ENCODE data around the gene CEACAM1. TPM values are rescaled to one million over a fixed set of nuclear protein-coding genes. Genes with fewer than 3 reads are reported as not detected.
"Not testable (repeated sequence)": the region's sequence is repeated elsewhere in the genome, so short reads cannot be mapped to it uniquely, and the experiment has no call there.

Gene CEACAM1
- total RNA-seq, 1 donor from 2014 or later, result not detected

- H3K4me3 Mint-ChIP-seq (ENCODE audit: unreplicated experiment), result no peak overlapping the region
- no peaks in the 10 kb centered on the region for H3K36me3 Mint-ChIP-seq (ENCODE audit: low read depth)
- H3K27ac Mint-ChIP-seq (ENCODE audit: unreplicated experiment), result no peak overlapping the region
- no peaks in the 10 kb centered on the region for H3K9me3 Mint-ChIP-seq (ENCODE audit: low read depth)
- DNase-seq (ENCODE audit: low spot score), result no peak
- TF ChIP-seq CTCF (IDR thresholded peaks at IDR 0.05), result no peak
- H3K27me3 Mint-ChIP-seq (ENCODE audit: low read depth), result no peaks in the 10 kb centered on the region
- peaks cover 25% of the 10 kb centered on the region for H3K4me1 Mint-ChIP-seq (ENCODE audit: low read depth)
Observed at GRCh38 chr19:42467183-42467760, 61.0 kb downstream of the CEACAM1 start.

GRCh38 chr19:42466521-42467182 is 61.6 kb downstream of the CEACAM1 start:
- DNase-seq (ENCODE audit: low spot score), result no peak
- H3K4me3 Mint-ChIP-seq (ENCODE audit: unreplicated experiment), result no peak overlapping the region
- H3K36me3 Mint-ChIP-seq (ENCODE audit: low read depth), result no peaks in the 10 kb centered on the region
- H3K27me3 Mint-ChIP-seq (ENCODE audit: low read depth), result no peaks in the 10 kb centered on the region
- H3K9me3 Mint-ChIP-seq (ENCODE audit: low read depth), result no peaks in the 10 kb centered on the region
- no peak overlapping the region for H3K27ac Mint-ChIP-seq (ENCODE audit: unreplicated experiment)
- no peak for TF ChIP-seq CTCF (IDR thresholded peaks at IDR 0.05)
- H3K4me1 Mint-ChIP-seq (ENCODE audit: low read depth), result peaks cover 25% of the 10 kb centered on the region

- Mint-ChIP-seq H3K27me3 (ENCODE audit: low read depth) (no peaks in the 10 kb centered on the region), H3K9me3 (ENCODE audit: low read depth) (no peaks in the 10 kb centered on the region), H3K36me3 (ENCODE audit: low read depth) (no peaks in the 10 kb centered on the region), H3K27ac (ENCODE audit: unreplicated experiment) (no peak overlapping the region), H3K4me3 (ENCODE audit: unreplicated experiment) (no peak overlapping the region), H3K4me1 (ENCODE audit: low read depth) (peaks cover 25% of the 10 kb centered on the region)
- TF ChIP-seq CTCF (IDR thresholded peaks at IDR 0.05), result no peak
- DNase-seq (ENCODE audit: low spot score), result no peak
Observed at GRCh38 chr19:42465827-42466280, 62.4 kb downstream of the CEACAM1 start.

GRCh38 chr19:42461700-42462324 is 66.5 kb downstream of the CEACAM1 start:
- H3K36me3 Mint-ChIP-seq (ENCODE audit: low read depth), result no peaks in the 10 kb centered on the region
- H3K27me3 Mint-ChIP-seq (ENCODE audit: low read depth), result peaks cover 1% of the 10 kb centered on the region
- H3K27ac Mint-ChIP-seq (ENCODE audit: unreplicated experiment), result no peak overlapping the region
- no peak for TF ChIP-seq CTCF (IDR thresholded peaks at IDR 0.05)
- peaks cover 11% of the 10 kb centered on the region for H3K4me1 Mint-ChIP-seq (ENCODE audit: low read depth)
- DNase-seq (ENCODE audit: low spot score), result no peak
- no peak overlapping the region for H3K4me3 Mint-ChIP-seq (ENCODE audit: unreplicated experiment)
- H3K9me3 Mint-ChIP-seq (ENCODE audit: low read depth), result no peaks in the 10 kb centered on the region

GRCh38 chr19:42461231-42461630 is 67.0 kb downstream of the CEACAM1 start:
- H3K27me3 Mint-ChIP-seq (ENCODE audit: low read depth); H3K9me3 Mint-ChIP-seq (ENCODE audit: low read depth); H3K36me3 Mint-ChIP-seq (ENCODE audit: low read depth); H3K4me1 Mint-ChIP-seq (ENCODE audit: low read depth); H3K4me3 Mint-ChIP-seq (ENCODE audit: unreplicated experiment); DNase-seq (ENCODE audit: low spot score); H3K27ac Mint-ChIP-seq (ENCODE audit: unreplicated experiment): not testable (repeated sequence)
